Occipital lobe (tissue), 2 donors: ENCODE data around the gene ATAD3C. TPM values are rescaled to one million over a fixed set of nuclear protein-coding genes. Genes with fewer than 3 reads are reported as not detected.
"Not testable (repeated sequence)": the region's sequence is repeated elsewhere in the genome, so short reads cannot be mapped to it uniquely, and the experiment has no call there.

Experiments
- DNase-seq: peaks from one replicate; lab custom pipeline; 2025; lab: John Stamatoyannopoulos, UW
- total RNA-seq: library from RNA; depleted of rRNA; stranded (reverse); fragments of >200 nt; gene quantifications from one replicate; pipeline ENCODE4 v1.2.3, GENCODE V29; 2014

The ATAD3C gene
- total RNA-seq, 1 donor from 2014 or later = 0.62 TPM

DNA sequence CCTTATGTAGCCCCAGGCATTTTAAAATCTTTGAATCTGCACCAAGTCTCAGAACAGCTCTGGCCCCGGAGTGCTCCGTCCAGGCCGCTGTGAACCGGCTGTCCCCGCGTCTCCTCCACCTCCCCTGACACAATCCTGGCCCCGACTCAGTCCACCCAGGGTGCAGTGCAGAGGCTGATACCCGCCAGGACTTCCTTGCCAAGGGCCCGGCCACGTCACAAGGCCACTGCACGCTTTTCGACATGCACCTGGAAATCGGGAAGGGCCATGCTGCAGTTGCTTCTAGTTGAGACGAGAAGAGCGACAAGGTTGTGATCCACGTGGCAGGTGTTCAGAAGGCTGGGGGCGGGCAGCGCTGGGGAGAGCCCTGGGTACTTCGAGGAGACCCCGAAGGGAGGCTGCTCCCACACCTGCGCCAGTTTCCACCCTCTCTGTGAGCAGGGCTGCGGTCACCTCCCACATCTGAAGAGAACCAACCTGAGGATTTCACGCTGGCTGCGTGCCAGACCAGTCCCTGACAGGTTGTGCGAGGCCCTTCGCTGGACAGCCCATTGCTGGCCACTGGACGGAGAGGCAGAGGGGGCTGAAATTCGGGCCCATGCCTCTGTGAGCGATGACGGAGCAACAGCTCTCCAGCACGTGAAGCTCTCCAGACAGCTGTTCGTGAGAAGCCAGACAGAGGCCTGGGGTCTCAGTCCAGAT is 7.3 kb upstream of the ATAD3C start:
- no peak for DNase-seq

- not testable (repeated sequence) for DNase-seq
Measured at GRCh38 chr1:1446631-1447030, 2.9 kb upstream of the ATAD3C start.

GRCh38 chr1:1450616-1451015 is 1.1 kb downstream of the ATAD3C start:
- DNase-seq = not testable (repeated sequence)

DNA sequence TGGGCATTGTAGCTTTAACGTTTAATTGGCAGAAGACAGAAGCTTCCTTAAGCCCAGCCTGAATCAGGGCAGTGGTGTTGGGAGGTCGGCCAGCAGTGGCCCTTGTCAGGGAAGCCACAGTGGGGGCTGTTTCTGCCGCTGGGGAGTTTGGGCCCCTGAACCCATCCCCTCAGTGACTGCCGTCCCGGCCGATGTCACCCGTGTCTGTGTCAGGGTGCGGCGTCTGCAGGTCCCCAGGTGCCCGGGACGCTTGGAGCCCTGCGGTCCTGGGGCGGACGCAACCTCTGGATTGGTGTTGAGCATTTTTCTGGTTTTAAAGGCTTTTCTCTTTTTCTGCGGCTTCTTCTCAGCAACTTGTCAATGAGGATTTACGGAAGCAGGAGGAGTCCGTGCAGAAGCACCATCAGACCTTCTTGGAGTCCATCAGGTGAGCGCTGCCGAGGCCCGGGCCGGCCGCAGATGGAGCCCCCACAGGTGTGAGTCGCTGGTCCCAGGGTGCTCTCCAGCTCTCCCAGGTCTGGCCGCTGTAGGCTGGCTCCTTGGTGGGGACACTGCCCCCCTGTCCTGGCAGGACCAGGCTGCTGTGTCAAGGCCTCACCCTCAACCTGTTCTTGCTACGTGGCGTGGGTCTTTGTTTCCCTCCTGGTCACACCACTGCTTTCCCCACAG is 2.3 kb downstream of the ATAD3C start:
- DNase-seq = no peak

DNA sequence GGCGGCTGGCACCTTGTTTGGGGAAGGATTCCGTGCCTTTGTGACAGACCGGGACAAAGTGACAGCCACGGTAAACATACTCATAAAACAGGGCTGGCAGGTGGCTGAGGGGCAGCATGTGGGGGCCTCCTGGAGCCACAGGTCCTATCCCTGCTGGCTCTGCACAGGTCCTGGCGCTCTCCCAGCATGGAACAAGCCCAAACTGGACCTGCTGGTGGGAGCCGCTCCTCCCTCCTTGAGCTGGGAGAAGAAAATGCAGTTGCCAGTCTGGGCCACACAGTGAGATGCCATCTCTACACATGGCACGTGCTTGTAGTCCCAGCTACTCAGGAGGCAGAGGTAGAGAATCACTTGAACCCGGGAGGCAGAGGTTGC is 2.9 kb downstream of the ATAD3C start:
- DNase-seq = not testable (repeated sequence)

DNA sequence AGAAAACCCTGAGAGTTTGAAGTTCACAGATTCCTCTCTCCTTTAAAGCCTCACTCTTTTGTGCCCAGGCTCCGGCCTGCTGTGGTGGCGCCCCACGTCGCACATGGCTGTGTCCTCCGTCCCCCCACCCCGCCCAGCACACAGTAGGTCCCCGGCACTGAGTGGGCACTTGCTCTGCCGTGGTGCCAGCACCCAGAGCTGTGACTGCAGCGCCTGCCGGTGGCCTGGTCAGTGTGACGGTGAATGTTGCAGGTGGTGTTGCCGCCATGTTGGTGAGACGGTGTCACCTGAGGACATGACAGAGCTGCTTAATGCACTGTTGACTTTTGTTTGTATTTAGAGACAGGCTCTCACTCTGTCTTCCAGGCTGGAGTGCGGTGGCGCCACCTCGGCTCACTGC is 3.4 kb downstream of the ATAD3C start:
- DNase-seq = no peak

- DNase-seq = not testable (repeated sequence)
Measured at GRCh38 chr1:1454286-1455056, 5.0 kb downstream of the ATAD3C start.

GRCh38 chr1:1455366-1455884 is 5.9 kb downstream of the ATAD3C start:
- no peak for DNase-seq

DNA sequence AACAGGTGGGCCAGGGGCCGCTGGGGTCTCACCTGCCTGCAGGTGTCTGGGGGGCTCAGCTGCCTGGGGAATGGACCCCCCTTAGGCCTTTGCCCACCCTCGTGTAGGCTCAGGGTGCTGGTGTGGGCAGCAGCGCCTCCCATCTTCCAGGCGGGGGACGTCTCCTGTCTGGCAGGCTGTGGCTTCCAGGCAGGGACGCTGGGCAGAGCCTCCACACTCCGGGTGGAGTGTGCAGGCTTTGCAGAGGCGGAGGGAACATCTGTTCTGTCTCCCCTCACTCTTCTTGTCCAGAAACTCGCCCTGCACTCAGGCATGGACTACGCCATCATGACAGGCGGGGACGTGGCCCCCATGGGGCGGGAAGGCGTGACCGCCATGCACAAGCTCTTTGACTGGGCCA is 6.4 kb downstream of the ATAD3C start:
- not testable (repeated sequence) for DNase-seq

DNA sequence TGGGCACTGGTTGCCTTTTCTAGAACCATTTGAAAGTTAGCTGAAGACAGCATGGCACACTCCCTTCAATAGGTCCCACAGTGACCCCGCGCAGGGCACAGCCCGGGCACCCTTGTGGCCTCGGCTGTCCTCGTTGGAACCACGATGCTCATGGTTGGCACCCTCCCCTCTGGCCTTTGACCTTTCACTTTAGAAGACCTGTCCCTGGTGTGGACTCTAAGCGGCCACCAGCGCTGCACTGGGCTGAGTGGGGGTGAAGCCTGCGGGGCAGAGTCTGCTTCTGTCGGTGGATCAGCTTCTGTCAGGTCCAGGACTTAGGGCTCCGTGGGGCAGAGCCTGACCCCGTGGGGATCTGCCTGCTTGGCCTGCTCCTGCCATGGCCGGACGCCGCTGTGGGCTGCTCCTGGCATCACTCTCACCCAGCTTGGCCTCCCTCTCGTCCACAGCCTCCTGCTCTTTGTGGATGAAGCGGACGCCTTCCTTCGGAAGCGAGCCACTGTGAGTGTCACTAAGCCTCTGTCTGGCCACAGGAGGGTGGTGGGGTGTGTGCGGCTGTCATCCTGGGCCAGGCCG is 7.3 kb downstream of the ATAD3C start:
- not testable (repeated sequence) for DNase-seq

GRCh38 chr1:1459156-1459555 is 9.7 kb downstream of the ATAD3C start:
- not testable (repeated sequence) for DNase-seq

GRCh38 chr1:1459711-1460110 is 10.2 kb downstream of the ATAD3C start:
- not testable (repeated sequence) for DNase-seq

- DNase-seq = no peak
Measured at GRCh38 chr1:1460540-1461130, 11.1 kb downstream of the ATAD3C start.

DNA sequence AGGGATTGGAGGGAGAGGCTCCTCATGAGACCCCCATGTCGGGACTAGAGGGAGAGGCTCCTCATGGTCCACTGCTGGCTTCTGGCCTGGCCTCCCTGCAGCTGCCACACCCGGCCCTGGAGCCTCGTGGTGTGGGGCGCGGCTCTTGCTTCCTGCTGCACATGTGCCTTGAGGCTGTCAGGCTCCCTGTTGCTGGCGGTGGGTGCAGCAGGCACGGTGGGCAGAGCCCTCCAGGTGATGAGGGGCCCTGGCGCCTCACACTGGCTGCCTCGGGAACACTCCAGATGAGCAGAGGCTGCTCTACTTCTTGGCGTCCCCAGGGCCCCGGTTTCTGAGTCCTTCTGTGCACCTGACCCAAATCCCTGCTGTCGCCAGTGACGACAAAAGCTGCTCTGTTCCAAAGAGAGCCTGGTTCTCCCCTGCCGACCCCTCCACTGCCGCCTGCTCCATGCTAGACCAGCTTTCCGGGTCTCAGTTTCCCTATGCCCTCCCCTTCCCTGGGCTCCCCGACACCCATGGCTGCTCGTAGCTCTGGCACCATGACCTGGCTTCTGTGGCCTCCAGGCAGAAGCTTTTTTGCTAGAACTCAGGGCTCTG is 12.3 kb downstream of the ATAD3C start:
- DNase-seq = no peak

DNA sequence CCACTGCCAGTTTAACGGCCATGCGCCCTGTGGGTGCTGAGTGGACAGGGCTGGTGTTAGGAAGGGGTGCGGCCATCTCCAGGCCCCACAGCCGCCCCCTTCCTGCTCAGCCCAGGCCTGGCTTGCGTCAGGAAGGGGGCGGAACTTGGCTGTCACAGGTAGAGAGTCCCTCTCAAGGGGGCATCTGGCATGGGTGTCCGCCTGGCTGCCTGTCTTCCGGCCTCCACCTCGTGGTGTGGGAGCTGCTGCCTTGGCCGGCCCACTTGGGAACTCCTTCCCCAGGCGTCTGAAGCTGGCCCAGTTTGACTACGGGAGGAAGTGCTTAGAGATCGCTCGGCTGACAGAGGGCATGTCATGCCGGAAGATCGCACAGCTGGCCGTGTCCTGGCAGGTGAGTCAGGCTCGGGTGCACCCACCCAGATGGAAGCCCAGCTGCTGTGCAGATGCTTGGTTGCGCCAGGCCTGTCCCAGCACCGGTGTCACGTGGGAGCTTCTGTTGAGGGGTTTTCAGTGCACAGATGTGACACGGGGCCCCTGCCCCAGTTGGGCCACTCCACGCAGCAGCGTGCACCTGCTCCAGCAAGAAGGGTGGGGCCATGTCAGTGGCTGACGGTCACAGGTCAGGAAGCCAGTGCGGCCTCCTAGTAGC is 13.0 kb downstream of the ATAD3C start:
- no peak for DNase-seq

DNA sequence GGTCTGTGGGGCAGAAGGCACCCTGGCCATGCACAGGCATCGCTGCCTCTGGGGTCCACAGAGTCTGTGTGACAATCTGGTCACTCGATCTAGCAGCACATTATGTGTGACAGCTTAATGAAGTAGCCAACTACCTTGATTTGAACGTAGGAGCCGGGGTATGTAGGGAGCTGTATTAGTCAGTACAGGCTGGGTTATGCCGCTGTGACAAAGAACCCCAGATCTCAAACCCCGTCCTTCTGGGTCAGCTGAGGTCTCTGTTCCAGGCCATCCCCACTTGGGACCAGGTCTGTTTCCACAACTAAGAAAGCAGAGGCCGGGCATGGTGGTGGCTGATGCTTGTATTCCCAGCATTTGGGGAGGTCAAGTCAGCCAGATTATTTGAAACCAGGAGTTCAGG is 13.8 kb downstream of the ATAD3C start:
- no peak for DNase-seq

DNA sequence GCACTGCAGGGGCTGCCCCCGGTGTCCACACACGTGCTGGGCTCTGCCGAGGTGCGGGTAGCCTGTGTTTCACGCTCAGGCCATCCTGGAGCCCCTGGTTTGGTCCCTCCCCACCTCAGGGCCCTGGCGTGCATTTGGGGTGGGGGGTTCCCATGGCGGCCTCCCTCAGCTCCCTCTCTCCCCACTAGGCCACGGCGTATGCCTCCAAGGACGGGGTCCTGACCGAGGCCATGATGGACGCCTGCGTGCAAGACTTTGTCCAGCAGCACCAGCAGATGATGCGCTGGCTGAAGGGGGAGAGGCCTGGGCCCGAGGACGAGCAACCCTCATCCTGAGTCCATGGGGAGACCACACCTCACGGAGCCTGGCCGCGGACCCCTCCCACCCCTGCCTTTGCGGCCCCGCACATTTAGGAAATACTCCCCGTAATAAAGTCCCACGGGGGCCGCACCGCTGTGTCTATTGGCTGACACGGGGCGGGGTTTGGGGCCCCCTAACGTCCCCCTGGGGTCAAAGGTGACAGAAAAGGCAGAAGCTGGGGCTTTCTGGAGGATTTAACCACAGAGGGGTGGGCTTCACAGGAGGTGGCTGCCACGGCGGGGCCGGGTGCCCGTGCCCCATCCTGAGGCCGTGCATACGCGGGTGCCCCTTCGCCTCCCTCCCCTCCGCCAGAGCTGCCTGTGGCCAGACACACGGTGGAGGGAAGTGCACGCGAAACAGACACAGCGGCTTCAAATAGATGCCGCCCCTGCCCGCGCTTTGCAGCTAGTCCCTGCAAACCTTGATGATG is 18.9 kb downstream of the ATAD3C start:
- not testable (repeated sequence) for DNase-seq

DNA sequence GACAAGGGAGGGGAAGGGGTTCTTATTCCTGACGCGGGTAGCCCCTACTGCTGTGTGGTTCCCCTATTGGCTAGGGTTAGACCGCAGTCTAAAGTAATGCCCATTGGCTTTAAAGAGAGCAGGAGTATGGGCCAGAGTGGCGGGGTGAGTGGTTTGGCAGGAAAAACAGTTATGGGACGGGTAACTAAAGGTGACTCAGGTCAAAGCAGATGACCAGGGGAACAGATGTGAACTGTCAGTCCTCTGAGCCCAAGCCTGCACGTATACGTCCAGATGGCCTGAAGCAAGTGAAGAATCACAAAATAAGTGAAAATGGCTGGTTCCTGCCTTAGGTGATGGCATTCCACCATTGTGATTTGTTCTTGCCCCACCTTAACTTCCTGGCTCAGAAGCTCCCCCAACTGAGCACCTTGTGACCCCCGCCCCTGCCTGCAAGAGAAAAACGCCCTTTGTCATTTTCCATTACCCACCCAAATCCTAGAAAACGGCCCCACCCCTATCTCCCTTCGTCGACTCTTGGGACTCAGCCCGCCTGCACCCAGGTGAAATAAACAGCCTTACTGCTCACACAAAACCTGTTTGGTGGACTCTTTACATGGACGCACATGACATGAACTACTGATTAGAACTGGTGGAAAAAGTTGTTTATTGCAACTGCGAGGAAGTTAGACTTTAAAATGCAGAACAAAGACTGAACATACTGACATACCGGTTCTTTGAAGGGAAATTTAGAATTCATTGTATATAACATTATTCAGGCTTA is 21.3 kb downstream of the ATAD3C start:
- no peak for DNase-seq
